ENCODE measurements around the gene CCNF.

The CCNF gene

GRCh38 chr16:2483939-2484897 is 55.0 kb downstream of the CCNF start:
- Histone ChIP-seq H3K4me1 (ENCODE audit: control extremely low read depth in 1 of 4, control insufficient read depth in 4 of 4, insufficient read depth in 4 of 4, low read length in 3 of 4) (peaks cover 2 to 41% (median 34%) of the 10 kb centered on the region in 4 experiments), H3K36me3 (ENCODE audit: control insufficient read depth in 4 of 4, insufficient read depth in 4 of 4, low read length in 3 of 4) (peaks cover 0 to 32% (median under 1%) of the 10 kb centered on the region in 4 experiments), H3K9me3 (ENCODE audit: control extremely low read depth in 1 of 5, control insufficient read depth in 4 of 5, insufficient read depth in 2 of 5, low read depth in 1 of 5, low read length in 4 of 5) (no peaks in the 10 kb centered on the region), H3K27me3 (replicated peaks in 2 of 5; ENCODE audit: control insufficient read depth in 4 of 5, insufficient read depth in 5 of 5, low read length in 4 of 5) (no peaks in the 10 kb centered on the region), H3K4me3 (ENCODE audit: control insufficient read depth in 1 of 7, extremely low read depth in 1 of 7, insufficient read depth in 4 of 7, low read depth in 2 of 7, low read length in 6 of 7) (no peak overlapping the region), H3K27ac (ENCODE audit: insufficient read depth in 1 of 2, low read depth in 1 of 2, low read length in 2 of 2, poor library complexity in 1 of 2, severe bottlenecking in 2 of 2) (no peak overlapping the region)
- POLR2A ChIA-PET = no interaction called here
- DNase-seq = no peak
- 93% methylated on average over 16 of the region's 16 CpGs for WGBS (ENCODE audit: insufficient coverage)
- CTCF ChIA-PET = interaction anchor here (1.0 to 1.3 kb wide), 3 partner anchors 15 to 22 kb away, joined by 3 to 6 read pairs (median 3); no protein-coding TSS in a partner anchor

DNA sequence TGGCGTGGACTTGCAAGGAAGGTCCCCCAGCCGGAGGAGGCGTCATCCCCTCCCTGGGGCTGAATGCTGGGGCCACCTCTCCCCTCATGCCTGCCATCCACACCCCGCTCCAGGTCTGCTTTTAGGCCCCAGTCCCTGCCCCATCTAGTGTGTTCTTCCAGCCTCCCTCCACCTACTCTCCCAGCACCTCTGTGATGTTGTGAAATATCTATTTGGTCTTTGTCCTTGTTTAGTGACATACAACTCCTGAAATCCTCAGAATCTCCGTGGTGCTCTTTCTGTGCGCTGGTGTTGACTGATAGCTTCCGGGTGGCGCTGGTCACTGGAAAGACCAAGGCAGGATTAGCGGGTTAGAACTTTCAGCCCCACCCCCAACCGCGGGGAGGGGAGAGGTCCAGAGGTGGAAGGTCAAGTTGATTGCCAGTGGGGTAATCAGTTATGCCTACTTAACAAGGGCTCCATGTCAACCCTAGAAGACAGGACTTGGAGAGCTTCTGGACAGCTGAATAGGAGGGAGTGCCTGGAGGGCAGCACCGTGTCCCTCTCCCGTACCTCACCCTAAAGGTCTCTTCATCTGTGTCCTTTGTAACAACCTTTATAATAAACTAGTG is 55.8 kb downstream of the CCNF start:
- H3K4me1 ChIP-seq (ENCODE audit: control extremely low read depth in 1 of 4, control insufficient read depth in 4 of 4, insufficient read depth in 4 of 4, low read length in 3 of 4) = peaks cover 2 to 41% (median 34%) of the 10 kb centered on the region in 4 experiments
- no peak overlapping the region for H3K4me3 ChIP-seq (ENCODE audit: control insufficient read depth in 1 of 7, extremely low read depth in 1 of 7, insufficient read depth in 4 of 7, low read depth in 2 of 7, low read length in 6 of 7)
- H3K27me3 ChIP-seq (replicated peaks in 2 of 5; ENCODE audit: control insufficient read depth in 4 of 5, insufficient read depth in 5 of 5, low read length in 4 of 5) = no peaks in the 10 kb centered on the region
- POLR2A ChIA-PET = no interaction called here
- no peak overlapping the region for H3K27ac ChIP-seq (ENCODE audit: insufficient read depth in 1 of 2, low read depth in 1 of 2, low read length in 2 of 2, poor library complexity in 1 of 2, severe bottlenecking in 2 of 2)
- peaks cover 0 to 29% (median 0%) of the 10 kb centered on the region in 4 experiments for H3K36me3 ChIP-seq (ENCODE audit: control insufficient read depth in 4 of 4, insufficient read depth in 4 of 4, low read length in 3 of 4)
- CTCF ChIA-PET = interaction anchor here (0.9 to 6.0 kb wide), 5 partner anchors 9 to 55 kb away, joined by 3 to 42 read pairs (median 11); partner anchors contain the start of genes CCNF and TBC1D24
- 95% methylated on average over 10 of the region's 13 CpGs for WGBS (ENCODE audit: insufficient coverage)
- H3K9me3 ChIP-seq (ENCODE audit: control extremely low read depth in 1 of 5, control insufficient read depth in 4 of 5, insufficient read depth in 2 of 5, low read depth in 1 of 5, low read length in 4 of 5) = no peaks in the 10 kb centered on the region
- no peak for DNase-seq

DNA sequence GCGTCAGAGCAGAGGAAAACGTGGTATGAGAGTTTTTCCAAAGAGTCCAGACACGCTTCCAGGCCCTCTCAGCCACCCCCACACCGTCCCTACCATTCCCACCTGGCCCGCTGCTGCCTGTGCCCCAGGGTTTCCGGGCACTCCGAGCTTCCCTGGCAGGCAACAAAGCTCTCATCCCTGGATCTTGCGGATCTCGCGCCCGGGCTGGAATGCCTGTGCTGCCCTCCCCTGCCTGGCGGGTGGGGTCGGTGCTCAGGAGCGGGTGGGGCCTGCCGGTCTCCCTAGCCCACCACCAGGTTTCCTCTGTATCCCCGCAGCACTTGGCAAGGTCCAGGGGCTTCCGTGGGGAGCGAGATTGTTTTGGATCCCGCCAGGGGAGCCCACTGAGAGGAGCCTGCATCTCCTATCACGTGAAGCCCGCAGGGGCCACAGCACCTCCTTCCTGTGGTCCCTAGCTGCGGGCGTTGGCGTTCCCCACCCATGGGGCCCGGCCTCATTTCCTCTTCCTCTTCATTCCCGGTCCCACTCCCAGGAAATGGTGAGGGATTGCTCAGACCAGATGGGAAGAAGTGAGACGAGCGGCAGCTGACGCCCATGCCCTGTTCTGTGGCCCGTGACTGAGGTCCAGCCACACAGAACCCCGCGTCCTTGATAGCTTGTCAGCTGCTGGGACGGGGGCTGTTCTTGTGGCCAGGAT is 56.7 kb downstream of the CCNF start:
- ChIA-PET POLR2A (no interaction called here), CTCF (interaction anchor here (0.9 to 6.0 kb wide), 11 partner anchors 8 to 63 kb away, joined by 3 to 42 read pairs (median 4); partner anchors contain the start of genes CCNF, NTN3 and TBC1D24)
- Histone ChIP-seq H3K4me1 (ENCODE audit: control extremely low read depth in 1 of 4, control insufficient read depth in 4 of 4, insufficient read depth in 4 of 4, low read length in 3 of 4) (peaks cover 2 to 41% (median 34%) of the 10 kb centered on the region in 4 experiments), H3K4me3 (ENCODE audit: control insufficient read depth in 1 of 7, extremely low read depth in 1 of 7, insufficient read depth in 4 of 7, low read depth in 2 of 7, low read length in 6 of 7) (no peak overlapping the region), H3K27ac (ENCODE audit: insufficient read depth in 1 of 2, low read depth in 1 of 2, low read length in 2 of 2, poor library complexity in 1 of 2, severe bottlenecking in 2 of 2) (no peak overlapping the region), H3K9me3 (ENCODE audit: control extremely low read depth in 1 of 5, control insufficient read depth in 4 of 5, insufficient read depth in 2 of 5, low read depth in 1 of 5, low read length in 4 of 5) (no peaks in the 10 kb centered on the region), H3K27me3 (replicated peaks in 2 of 5; ENCODE audit: control insufficient read depth in 4 of 5, insufficient read depth in 5 of 5, low read length in 4 of 5) (no peaks in the 10 kb centered on the region), H3K36me3 (ENCODE audit: control insufficient read depth in 4 of 4, insufficient read depth in 4 of 4, low read length in 3 of 4) (peaks cover 0 to 31% (median 0%) of the 10 kb centered on the region in 4 experiments)
- 42% methylated on average over 11 of the region's 33 CpGs for WGBS (ENCODE audit: insufficient coverage)
- no peak for DNase-seq

GRCh38 chr16:2486645-2487516 is 57.6 kb downstream of the CCNF start:
- CTCF ChIA-PET = interaction anchor here (1.0 to 6.0 kb wide), 11 partner anchors 9 to 64 kb away, joined by 3 to 42 read pairs (median 4); partner anchors contain the start of genes CCNF, NTN3 and TBC1D24
- Histone ChIP-seq H3K36me3 (ENCODE audit: control insufficient read depth in 4 of 4, insufficient read depth in 4 of 4, low read length in 3 of 4) (peaks cover 0 to 26% (median 0%) of the 10 kb centered on the region in 4 experiments), H3K4me3 (ENCODE audit: control insufficient read depth in 1 of 7, extremely low read depth in 1 of 7, insufficient read depth in 4 of 7, low read depth in 2 of 7, low read length in 6 of 7) (peak overlapping the region in 3 of 7 experiments; percentile 0 to 67 (median 11)), H3K27ac (ENCODE audit: insufficient read depth in 1 of 2, low read depth in 1 of 2, low read length in 2 of 2, poor library complexity in 1 of 2, severe bottlenecking in 2 of 2) (no peak overlapping the region), H3K9me3 (ENCODE audit: control extremely low read depth in 1 of 5, control insufficient read depth in 4 of 5, insufficient read depth in 2 of 5, low read depth in 1 of 5, low read length in 4 of 5) (no peaks in the 10 kb centered on the region), H3K27me3 (replicated peaks in 2 of 5; ENCODE audit: control insufficient read depth in 4 of 5, insufficient read depth in 5 of 5, low read length in 4 of 5) (no peaks in the 10 kb centered on the region), H3K4me1 (ENCODE audit: control extremely low read depth in 1 of 4, control insufficient read depth in 4 of 4, insufficient read depth in 4 of 4, low read length in 3 of 4) (peaks cover 2 to 41% (median 34%) of the 10 kb centered on the region in 4 experiments)
- DNase-seq = peak; percentile 75 to 89 (median 87)
- POLR2A ChIA-PET = interaction anchor here (0.8 to 2.0 kb wide), 2 partner anchors 12 to 26 kb away, joined by 3 to 15 read pairs; partner anchors contain the start of gene TBC1D24
- WGBS (ENCODE audit: insufficient coverage) = 28% methylated on average over 29 of the region's 29 CpGs

- CTCF ChIA-PET = interaction anchor here (0.9 to 6.0 kb wide), 14 partner anchors 10 to 149 kb away, joined by 3 to 42 read pairs (median 4); partner anchors contain the start of genes NTN3 and TBC1D24
- peak overlapping the region in 6 of 7 experiments; percentile 15 to 67 (median 57) for H3K4me3 ChIP-seq (ENCODE audit: control insufficient read depth in 1 of 7, extremely low read depth in 1 of 7, insufficient read depth in 4 of 7, low read depth in 2 of 7, low read length in 6 of 7)
Observed at GRCh38 chr16:2487517-2487842, 58.2 kb downstream of the CCNF start.

More at GRCh38 chr16:2487517-2487842, 58.2 kb downstream of the CCNF start:
- H3K27me3 ChIP-seq (replicated peaks in 2 of 5; ENCODE audit: control insufficient read depth in 4 of 5, insufficient read depth in 5 of 5, low read length in 4 of 5) = no peaks in the 10 kb centered on the region
- no peak overlapping the region for H3K27ac ChIP-seq (ENCODE audit: insufficient read depth in 1 of 2, low read depth in 1 of 2, low read length in 2 of 2, poor library complexity in 1 of 2, severe bottlenecking in 2 of 2)
- peaks cover 0 to 27% (median 0%) of the 10 kb centered on the region in 4 experiments for H3K36me3 ChIP-seq (ENCODE audit: control insufficient read depth in 4 of 4, insufficient read depth in 4 of 4, low read length in 3 of 4)
- DNase-seq = no peak
- peaks cover 2 to 41% (median 34%) of the 10 kb centered on the region in 4 experiments for H3K4me1 ChIP-seq (ENCODE audit: control extremely low read depth in 1 of 4, control insufficient read depth in 4 of 4, insufficient read depth in 4 of 4, low read length in 3 of 4)
- no peaks in the 10 kb centered on the region for H3K9me3 ChIP-seq (ENCODE audit: control extremely low read depth in 1 of 5, control insufficient read depth in 4 of 5, insufficient read depth in 2 of 5, low read depth in 1 of 5, low read length in 4 of 5)
- POLR2A ChIA-PET = interaction anchor here (0.6 to 2.0 kb wide), 3 partner anchors 12 to 876 kb away, joined by 3 to 15 read pairs (median 3); partner anchors contain the start of gene TBC1D24
- 15% methylated on average over 5 of the region's 8 CpGs for WGBS (ENCODE audit: insufficient coverage)

All from common myeloid progenitor, CD34-positive (primary cell).